Peyer's patch (tissue), 4 donors: ENCODE results near the gene GASK1A.

ENCODE experiments used
- CTCF ChIP-seq, 6 experiments: fragments of 450-650 bp in 4 of 6; fragments of 200-600 bp in 2 of 6; sonication (generic) in 1 of 6; IDR thresholded peaks; one replicate each; pipeline ENCODE4 v1.5.1; 2017 to 2019; ENCODE audit warnings: antibody characterized with exemption in 6 of 6, mild to moderate bottlenecking in 3 of 6, moderate library complexity in 1 of 6
- POLR2A ChIP-seq, 2 donors: fragments of 450-650 bp; IDR thresholded peaks; one replicate each; pipeline ENCODE4 v1.5.1; 2017; ENCODE audit warnings: antibody characterized with exemption in 2 of 2, mild to moderate bottlenecking in 2 of 2, moderate library complexity in 2 of 2

- TF ChIP-seq CTCF (IDR thresholded peaks at IDR 0.05) (no peak), POLR2A (IDR thresholded peaks at IDR 0.05) (no peak)
These were observed 9.0 kb downstream of the GASK1A start for GRCh38 chr3:42988097-42988496.
